MM.1S (cell line): Measurements from ENCODE around the gene SRSF7.

Experiments used
- CTCF ChIP-seq: fragments of 300-600 bp; sonication (generic); IDR thresholded peaks from 2 replicates; pipeline ENCODE4 v1.5.1; 2016; ENCODE audit warnings: antibody characterized with exemption, low read length, mixed read lengths
- EZH2 ChIP-seq: fragments of 300-600 bp; sonication (generic); optimal IDR thresholded peaks from 2 replicates; pipeline ENCODE3; 2017; ENCODE audit warnings: low read depth, mild to moderate bottlenecking, antibody characterized with exemption, low read length, mixed read lengths

- TF ChIP-seq CTCF (no peak), EZH2 (no peak)
Observed at GRCh38 chr2:38713338-38713737, 37.8 kb downstream of the SRSF7 start.
